Prostate gland (tissue), 2 donors: ENCODE results near the gene GOLIM4. TPM values are rescaled to one million over a fixed set of nuclear protein-coding genes. Genes with fewer than 3 reads are reported as not detected.

Source experiments
- DNase-seq: peaks from one replicate; pipeline ENCODE4 v3.0.0-alpha.2; 2019; ENCODE audit warnings: low spot score
- H3K27ac ChIP-seq, 2 donors: fragments of 200-600 bp; sonication (generic); 2 replicates each; pipeline ENCODE4 v1.5.1; 2017 to 2019
- H3K27me3 ChIP-seq: fragments of 200-600 bp; sonication (generic); replicated peaks from 2 replicates; pipeline ENCODE4 v1.5.1; 2019; ENCODE audit not compliant: insufficient read depth
- H3K36me3 ChIP-seq, 2 donors: fragments of 200-600 bp; sonication (generic); 1 replicate in 1 of 2; 2 replicates in 1 of 2; pipeline versions ENCODE4 v1.5.1 to v1.8.1; 2017 to 2019
- H3K4me1 ChIP-seq: fragments of 200-600 bp; sonication (generic); replicated peaks from 2 replicates; pipeline ENCODE4 v1.5.1; 2019
- H3K4me3 ChIP-seq, 2 donors: fragments of 200-600 bp; sonication (generic); 2 replicates each; pipeline ENCODE4 v1.5.1; 2017 to 2019
- H3K9me3 ChIP-seq: fragments of 200-600 bp; sonication (generic); 2 replicates; pipeline ENCODE4 v1.5.1; 2017
- CTCF ChIP-seq, 4 experiments: fragments of 200-600 bp in 2 of 4; fragments of 450-650 bp in 2 of 4; sonication (generic) in 2 of 4; IDR thresholded peaks; 1 replicate in 3 of 4; 2 replicates in 1 of 4; pipeline ENCODE4 v1.5.1; 2016 to 2019; ENCODE audit warnings: antibody characterized with exemption in 4 of 4, mild to moderate bottlenecking in 2 of 4, moderate library complexity in 2 of 4
- POLR2A ChIP-seq: fragments of 450-650 bp; IDR thresholded peaks from one replicate; pipeline ENCODE4 v1.6.1; 2016; ENCODE audit warnings: antibody characterized with exemption, mild to moderate bottlenecking
- POLR2AphosphoS5 ChIP-seq: sonication (generic); formaldehyde crosslinking; IDR thresholded peaks from one replicate; pipeline ENCODE4 v1.6.1; 2017; ENCODE audit warnings: antibody characterized with exemption
- WGBS: methylation state at CpG from one replicate; pipeline ENCODE4 v1.1.5; 2018; 5-methylcytosine and 5-hydroxymethylcytosine counted together
- intact Hi-C: fragments of 100-400 bp; cut with DNase I; formaldehyde crosslinking; loops from one replicate; pipeline ENCODE4 v1.14.2; 2022
- total RNA-seq, 2 donors: library from RNA; depleted of rRNA; stranded (reverse); fragments of >200 nt; gene quantifications; one replicate each; pipeline ENCODE4 v1.1.0, GENCODE V29; 2016

The GOLIM4 gene
- total RNA-seq, 2 donors from 2014 or later: 22.3 to 25.5 TPM

DNA sequence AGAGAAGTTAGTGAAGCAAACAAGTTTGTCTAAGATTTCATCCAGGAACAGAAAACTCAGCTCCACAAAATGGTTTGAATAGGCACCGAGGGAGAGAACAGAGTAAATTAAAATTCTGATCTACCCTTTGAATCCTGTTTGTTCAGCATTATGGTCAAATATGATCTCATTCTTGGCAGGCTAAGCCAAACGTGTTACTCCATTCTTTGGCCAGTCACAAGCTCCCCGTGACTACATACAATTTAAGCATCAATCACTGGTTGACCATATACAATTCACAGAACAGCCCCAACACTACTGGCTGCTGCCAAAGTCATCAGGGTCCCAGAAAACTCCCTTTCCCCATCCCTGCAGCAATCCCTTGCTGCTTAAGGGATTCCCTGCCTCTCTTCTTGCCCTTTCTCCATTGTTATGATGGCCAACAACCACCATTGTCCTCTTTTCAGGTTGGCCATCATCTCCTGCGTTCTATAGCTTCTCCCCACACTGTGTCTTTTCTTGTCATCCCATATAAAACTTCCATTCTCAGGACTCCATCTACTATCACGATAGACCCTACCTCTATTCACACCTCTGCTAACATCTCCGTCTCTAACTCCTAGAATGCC, 46.3 kb downstream of the GOLIM4 start:
- intact Hi-C loops: no loop called here
- 59% methylated on average over 6 of the region's 6 CpGs for WGBS
- no peak for TF ChIP-seq CTCF (IDR thresholded peaks at IDR 0.05)
- no peak for TF ChIP-seq POLR2A
- TF ChIP-seq POLR2AphosphoS5: peak; percentile 8
- Histone ChIP-seq H3K36me3 (no peaks in the 10 kb centered on the region), H3K27me3 (no peaks in the 10 kb centered on the region), H3K4me3 (no peak overlapping the region), H3K27ac (no peak overlapping the region), H3K4me1 (no peaks in the 10 kb centered on the region), H3K9me3 (no peaks in the 10 kb centered on the region)
- DNase-seq: peak; percentile 8

DNA sequence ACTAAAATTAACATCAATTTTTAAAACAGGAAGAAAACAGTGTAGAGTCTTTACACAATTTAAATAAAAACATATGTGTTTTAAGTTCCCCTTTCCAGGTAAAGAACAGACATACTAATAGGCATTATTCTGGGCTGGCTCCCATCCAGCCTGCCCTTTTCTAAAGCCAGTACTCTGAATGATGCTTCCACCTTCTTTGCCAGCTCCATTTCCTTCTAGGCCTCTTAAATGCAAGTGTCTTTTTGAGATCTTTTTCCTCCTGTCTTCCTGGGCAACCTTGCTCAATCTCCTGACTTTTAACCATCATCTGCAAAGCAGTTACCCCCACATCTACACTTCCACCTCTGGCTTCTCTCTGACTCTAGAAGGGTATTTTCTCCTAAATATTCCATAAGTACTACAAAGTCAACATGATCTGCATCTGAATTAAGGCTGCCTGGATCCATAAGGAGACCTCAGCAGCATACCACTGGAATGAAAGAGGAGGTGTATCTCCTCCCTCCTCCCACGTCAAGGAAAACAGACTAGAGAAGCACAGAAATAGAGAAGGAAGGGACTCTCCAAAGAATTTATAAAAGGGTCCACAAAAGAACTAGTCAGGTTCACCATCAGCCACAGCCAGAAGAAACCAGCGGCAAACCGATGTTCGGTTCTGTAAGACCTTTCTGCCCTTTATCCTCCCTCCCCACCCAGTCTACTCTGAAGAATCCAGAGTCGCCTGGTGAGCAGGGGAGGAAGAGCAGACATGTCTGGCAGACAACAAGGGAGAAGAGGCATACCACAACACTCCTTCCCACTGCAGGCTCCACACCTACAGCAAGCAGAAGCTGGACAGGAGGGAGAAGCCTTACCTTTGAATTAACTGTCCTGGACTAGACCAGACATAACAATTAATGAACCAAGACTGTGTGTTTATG, 47.1 kb downstream of the GOLIM4 start:
- H3K27ac ChIP-seq: no peak overlapping the region
- 90% methylated on average over 5 of the region's 5 CpGs for WGBS
- intact Hi-C loops: no loop called here

DNA sequence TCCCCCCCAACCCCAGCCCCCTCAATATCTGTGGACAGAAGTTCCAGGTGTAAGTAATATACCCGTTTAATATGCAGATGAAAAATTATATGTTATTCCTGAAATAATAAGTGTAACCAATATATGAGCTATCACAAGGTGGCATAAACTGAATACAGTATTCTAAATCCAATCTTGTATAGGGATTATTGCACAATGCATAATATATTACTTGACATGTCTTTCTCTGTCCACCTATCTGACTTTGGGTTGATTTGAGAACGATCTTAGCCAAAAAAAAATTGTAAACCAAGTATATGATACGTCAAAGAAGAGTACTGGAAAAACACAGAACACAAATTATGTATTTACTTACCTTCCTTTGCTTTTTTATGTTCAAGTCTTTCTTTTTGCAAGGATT, 47.8 kb downstream of the GOLIM4 start:
- no peak overlapping the region for H3K27ac ChIP-seq
- TF ChIP-seq POLR2A: no peak
- no peak for TF ChIP-seq POLR2AphosphoS5
- no peak for TF ChIP-seq CTCF (IDR thresholded peaks at IDR 0.05)
- no peak for DNase-seq
- intact Hi-C loops: loop anchor here (1.0 kb wide), 1 partner anchor 117 kb away; no protein-coding TSS in a partner anchor
- no peaks in the 10 kb centered on the region for H3K36me3 ChIP-seq
- no peaks in the 10 kb centered on the region for H3K27me3 ChIP-seq
- 83% methylated on average over 3 of the region's 3 CpGs for WGBS
- no peaks in the 10 kb centered on the region for H3K4me1 ChIP-seq
- H3K4me3 ChIP-seq: no peak overlapping the region
- no peaks in the 10 kb centered on the region for H3K9me3 ChIP-seq

More for the DNA sequence above, 47.1 kb downstream of the GOLIM4 start:
- Histone ChIP-seq H3K27me3 (no peaks in the 10 kb centered on the region), H3K9me3 (no peaks in the 10 kb centered on the region), H3K4me1 (no peaks in the 10 kb centered on the region), H3K36me3 (no peaks in the 10 kb centered on the region), H3K4me3 (no peak overlapping the region)
- no peak for TF ChIP-seq CTCF (IDR thresholded peaks at IDR 0.05)
- TF ChIP-seq POLR2A: no peak
- DNase-seq: no peak

DNA sequence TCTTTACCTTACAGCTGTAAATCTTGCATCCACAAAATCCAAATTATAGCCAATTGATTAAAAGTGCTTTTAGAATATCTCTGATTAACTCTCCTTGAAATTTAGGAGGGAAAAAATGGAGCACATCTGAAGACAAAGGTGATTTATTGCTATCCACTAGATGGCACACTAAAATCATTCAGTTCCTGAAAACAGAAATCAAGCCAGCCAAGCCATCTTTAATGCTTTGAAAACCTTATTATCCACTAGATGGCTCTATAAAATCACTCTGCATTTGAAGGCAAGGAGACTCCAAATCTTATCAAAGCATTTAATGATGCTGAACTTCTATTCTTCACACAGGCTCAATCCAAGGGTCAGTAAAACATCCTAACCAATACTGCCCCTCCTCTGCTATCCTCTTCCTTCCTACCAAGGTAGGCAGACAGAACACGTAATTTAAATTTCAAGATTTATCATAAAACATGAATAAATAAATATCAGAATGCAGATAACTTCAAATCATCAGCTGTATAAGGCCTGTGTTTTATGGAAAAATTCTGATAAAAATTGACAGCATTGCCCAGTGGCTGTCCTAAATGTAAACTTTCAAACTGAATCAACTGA, 48.4 kb downstream of the GOLIM4 start:
- WGBS: 90% methylated on average over 1 of the region's 1 CpG
- H3K9me3 ChIP-seq: no peaks in the 10 kb centered on the region
- no peaks in the 10 kb centered on the region for H3K4me1 ChIP-seq

More for the DNA sequence above, 48.4 kb downstream of the GOLIM4 start:
- no peak overlapping the region for H3K27ac ChIP-seq
- no peak overlapping the region for H3K4me3 ChIP-seq
- intact Hi-C loops: loop anchor here (1.0 kb wide), 1 partner anchor 118 kb away; no protein-coding TSS in a partner anchor
- peak; percentile 37 for DNase-seq
- peak; percentile 72 for TF ChIP-seq POLR2AphosphoS5
- TF ChIP-seq POLR2A: no peak
- peak; percentile 65 to 97 (median 92) for TF ChIP-seq CTCF (IDR thresholded peaks at IDR 0.05)
- H3K27me3 ChIP-seq: no peaks in the 10 kb centered on the region
- no peaks in the 10 kb centered on the region for H3K36me3 ChIP-seq
